ENCODE measurements around the gene ATF6B.
"Not testable (repeated sequence)": the region's sequence is repeated elsewhere in the genome, so short reads cannot be mapped to it uniquely, and the experiment has no call there.

The ATF6B gene

DNA sequence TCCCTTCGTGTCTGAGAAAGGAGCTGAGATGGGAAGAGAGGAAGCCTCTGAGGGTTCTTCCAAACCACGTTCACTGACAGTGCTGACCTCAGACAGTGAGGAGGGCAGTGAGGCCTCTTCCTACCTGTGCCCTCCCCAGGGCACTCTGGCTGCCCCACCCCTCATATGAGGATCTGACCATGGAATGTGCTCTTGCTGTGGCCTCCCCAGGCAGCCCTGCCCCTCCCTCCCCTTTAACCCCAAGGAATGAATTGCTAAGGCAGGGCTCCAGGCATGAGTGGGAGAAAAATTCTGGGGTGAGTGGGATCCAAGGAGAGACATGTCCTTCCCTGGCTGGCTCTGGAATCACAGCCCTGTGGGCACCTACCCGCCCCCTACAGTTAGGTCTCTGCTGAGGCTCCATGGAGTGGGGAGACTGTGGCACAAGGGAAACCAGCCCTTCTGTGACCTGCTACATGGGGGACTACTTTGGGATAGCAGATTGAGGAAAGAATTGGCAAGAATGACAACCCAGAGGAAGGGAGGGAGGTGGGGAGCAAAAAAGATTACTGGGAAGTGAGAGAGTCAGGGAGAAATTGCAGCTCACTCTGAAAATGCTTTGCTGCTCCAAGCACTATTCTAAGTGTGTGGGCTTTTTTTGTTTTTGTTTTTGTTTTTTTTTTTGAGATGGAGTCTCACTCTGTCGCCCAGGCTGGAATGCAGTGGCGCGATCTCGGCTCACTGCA, 48.3 kb downstream of the ATF6B start:
- DNase-seq, result no peak

DNA sequence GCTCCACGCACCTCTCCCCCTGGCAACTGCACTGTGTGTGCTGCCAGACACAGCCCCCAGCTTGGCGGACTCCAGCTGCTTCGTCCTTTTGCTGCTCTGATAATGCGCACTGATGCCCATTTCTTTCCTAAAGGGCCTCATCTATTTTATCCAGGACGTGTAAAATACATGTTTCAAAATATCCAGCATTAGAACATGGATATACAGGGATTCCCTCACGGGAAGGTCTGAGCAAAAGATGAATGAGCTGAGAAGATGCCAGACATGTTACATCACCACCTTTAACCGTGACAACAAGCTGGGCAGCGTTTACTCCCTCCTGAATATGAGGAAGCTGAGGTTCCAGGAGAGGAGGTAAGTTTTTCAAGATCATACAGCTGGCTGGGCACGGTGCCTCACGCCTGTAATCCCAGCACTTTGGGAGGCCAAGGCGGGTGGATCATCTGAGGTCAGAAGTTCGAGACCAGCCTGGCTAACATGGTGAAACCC, 51.7 kb downstream of the ATF6B start:
- no peak for DNase-seq

DNA sequence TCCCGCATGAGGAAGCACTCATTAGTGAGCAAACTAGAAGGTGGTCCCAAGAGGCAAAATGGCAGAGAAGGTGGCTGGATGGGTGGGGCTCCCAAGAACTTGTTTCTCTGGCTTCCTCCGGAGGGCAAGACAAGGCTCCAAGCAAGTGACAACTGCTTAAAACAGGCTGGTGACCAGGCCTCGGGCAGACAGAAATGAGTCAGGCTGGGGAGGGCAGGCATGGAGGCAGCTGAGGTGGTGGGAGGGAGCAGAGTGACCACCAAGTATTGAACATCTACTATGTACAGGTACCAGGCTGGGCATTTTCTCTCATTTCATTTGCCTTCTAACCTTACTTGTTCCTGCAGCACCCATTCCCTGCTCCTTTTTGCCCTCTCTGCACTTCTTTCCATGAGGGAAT, 52.3 kb downstream of the ATF6B start:
- DNase-seq, result no peak

DNA sequence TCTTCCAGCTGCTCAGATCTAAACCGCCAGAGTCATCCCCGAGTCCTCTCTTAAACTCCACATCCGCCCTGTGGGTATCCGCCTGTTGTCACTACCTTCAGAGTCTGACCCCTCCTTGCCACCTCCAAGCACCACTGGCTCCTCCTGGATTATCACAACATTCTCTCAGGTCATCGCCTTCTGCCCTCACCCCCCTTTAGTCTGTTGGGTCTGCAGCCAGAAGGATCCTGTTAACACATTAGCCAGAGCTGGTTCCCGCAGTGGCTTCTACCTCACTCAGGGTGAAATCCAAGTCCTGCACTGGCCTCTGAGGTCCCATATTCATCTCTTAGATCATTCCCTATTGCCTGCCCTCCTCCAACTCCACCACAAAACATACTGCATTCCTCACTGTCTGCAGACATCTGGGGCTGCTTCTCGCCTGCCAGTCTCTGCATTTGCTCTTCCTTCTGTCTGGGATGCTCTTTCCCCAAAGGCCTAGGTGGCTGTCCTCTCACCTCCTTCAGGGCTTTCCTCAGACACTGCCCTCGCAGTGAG, 53.0 kb downstream of the ATF6B start:
- DNase-seq, result no peak

DNA sequence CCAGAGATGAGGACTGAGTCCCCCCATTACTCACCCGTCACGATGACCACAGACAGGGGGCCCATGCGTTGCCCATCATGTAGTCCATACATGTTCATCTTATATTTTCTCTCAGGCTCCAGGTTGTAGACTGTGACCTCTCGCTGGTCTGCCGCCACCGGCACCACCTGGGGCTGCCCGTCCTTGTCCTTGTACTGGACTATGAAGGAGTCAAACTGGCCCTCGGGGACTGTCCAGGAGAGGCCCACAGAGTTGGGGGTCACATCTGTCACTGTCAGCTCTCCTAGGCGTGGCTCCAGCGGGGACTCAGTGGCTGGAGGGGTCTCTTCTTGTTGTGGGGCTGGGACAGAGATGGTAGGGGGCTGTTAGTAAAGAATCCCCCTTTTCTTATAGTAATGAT, 54.4 kb downstream of the ATF6B start:
- DNase-seq, result no peak

DNA sequence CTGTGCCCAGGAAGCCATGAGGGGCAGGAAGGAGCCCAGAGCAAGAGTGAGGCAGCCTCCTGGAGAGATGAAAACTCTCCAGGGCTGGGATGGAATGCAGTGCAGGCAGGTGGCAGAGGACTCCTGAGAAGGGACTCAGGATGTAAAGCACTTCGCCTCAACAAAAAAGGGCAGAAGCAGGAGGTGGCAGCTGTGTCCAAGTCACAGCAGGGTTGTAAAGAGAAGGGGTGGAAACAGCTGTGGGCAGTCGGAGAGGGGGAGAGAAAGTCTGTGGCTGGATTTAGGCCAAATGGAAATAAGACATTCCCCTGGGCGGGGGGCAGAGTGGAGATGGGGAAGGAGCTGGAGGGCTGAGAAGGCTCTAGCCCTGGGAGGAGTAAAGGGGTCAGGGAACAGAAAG, 54.9 kb downstream of the ATF6B start:
- DNase-seq, result no peak

DNA sequence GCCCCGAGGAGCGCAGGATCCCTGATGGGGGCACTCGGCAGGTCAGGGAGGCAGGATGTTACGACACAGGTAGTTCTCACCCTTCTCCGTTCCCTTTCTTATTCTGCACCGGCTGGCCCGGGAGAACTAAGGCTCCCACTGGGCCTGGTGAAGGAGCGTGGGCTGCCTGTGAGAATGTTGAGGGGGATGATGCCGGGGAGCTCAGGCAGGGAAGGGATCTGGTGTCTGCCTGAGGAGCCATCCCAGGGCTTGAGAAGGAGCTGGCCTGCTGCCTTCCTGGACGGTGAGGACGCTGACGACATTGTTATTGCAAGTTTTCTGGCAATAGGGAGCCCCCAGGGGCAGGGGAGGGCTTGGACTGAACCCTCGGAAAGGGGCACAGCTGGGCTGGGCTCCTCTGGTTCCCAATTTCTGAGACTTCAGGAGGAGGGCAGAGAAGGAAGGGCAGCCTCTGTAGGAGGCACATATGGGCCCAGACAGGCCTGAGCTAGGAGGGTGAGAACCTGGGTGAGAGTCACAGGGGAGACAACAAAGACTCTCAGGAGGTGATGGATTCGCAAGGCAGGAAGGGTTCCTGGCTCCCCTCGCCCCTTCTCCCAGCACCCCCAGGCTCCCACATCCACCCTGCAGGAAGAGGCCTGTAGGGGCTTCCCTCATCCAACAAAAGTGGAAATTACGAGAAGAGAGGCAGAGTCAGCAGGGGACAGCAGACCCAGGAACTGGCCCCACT, 57.1 kb downstream of the ATF6B start:
- no peak for DNase-seq

DNA sequence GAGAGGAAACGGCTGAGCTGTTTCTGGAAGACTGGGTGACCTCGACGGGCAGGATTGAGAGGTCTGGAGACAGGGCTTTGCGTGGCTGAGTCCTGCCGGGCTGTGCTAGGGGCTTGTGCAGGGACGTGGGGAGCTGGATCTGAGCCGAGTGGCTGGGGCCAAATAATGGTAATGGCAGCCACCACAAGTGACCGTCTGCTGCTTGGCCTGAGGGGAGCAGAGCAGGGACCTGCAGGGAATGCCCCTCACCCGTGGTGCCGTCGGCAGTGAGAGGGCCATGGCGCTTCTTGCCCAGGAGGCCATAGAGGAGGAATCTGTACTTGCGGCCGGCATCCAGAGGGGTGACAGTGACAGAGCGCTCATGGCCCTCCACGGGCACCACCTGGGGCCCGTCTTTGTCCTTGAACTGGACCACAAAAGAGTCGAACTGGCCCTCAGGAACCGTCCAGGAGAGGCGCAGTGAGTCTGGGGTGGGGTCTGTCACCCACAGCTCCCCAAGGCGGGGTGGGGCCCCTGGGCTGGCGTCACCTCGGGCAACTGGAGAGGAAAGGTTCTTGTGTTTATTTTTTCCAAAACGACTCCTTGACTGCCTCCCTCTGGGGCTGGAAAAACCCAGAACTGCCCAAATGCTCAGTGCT, 58.0 kb downstream of the ATF6B start:
- DNase-seq, result no peak

DNA sequence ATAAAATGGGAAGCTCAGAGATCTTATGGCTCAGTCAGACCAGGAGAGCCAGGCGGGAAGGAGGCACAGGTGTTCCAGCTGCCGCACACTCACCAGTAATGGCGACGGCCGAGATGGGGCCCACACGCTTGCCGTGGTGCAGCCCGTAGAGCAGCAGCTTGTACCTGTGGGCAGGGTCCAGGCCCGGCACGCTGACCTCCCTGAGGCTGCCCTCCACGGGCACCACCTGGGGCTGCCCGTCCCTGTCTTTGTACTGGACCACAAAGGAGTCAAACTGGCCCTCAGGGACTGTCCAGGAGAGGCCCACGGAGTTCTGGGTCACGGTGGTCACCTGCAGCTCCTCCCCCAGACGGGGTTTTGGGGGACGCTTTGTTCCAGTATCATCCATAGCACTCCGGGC, 58.6 kb downstream of the ATF6B start:
- no peak for DNase-seq

DNA sequence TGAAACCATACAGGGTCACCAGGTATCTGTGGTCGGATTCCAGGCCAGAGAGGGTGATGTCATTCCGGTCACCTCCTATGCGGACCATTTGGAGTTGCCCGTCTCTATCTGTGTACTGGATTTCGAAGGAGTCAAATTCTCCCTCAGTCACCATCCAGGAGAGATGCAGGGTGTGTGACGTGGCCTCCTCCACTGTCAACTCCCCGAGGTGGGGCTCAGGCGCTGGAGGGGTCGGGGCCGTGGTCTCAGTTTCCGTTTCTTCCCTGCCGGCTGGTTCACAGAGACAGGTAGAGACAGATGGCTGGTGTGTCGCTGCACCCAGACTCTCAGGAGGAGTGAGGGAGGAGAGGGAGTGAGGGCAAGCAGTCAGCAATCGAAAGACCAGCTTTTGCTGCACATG, 59.2 kb downstream of the ATF6B start:
- DNase-seq, result no peak

DNA sequence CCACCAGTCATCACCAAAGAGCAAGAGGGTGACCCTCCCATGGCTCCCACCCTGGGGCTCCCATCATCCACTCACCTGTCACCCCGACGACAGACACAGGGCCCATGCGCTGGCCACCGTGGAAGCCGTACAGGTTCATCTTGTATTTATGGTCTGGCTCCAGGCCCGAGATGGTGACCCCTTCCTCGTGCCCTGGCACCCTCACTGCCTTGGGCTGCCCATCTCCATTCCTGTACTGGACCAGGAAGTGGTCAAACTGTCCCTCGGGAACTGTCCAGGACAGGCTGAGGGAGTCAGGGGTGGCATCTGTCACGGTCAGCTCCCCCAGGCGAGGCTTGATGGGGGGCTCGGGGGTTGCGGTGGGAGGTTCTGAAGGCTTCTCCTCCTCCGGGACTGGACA, 59.7 kb downstream of the ATF6B start:
- DNase-seq, result not testable (repeated sequence)

DNA sequence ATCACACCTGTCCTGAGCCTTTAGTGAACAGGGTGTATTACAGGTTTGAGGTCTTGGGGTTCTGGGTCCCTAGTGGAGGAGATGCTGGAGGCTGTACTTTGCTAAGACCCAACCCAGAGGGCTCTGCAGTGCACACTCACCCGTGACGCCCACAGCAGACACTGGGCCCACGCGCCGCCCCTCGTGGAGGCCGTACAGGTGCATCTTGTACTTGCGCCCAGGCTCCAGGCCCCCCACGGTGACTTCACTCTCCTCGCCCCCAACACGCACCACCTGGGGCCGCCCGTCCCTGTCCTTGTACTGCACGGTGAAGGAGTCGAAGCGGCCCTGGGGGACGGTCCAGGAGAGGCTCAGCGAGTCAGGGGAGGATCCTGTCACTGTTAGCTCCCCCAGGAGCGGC, 60.5 kb downstream of the ATF6B start:
- not testable (repeated sequence) for DNase-seq
